Gastrocnemius medialis (tissue), 4 donors: ENCODE data around the gene KRT10. TPM values are rescaled to one million over a fixed set of nuclear protein-coding genes. Genes with fewer than 3 reads are reported as not detected.

Source experiments
- ATAC-seq, 2 donors: fragments of 150-250 bp; one replicate each; pipeline ENCODE4 v1.9.1; 2016
- DNase-seq, 2 donors: peaks; one replicate each; pipeline ENCODE4 v3.0.0-alpha.2; 2019
- H3K27ac ChIP-seq, 4 donors: fragments of 200-600 bp; sonication (generic); 1 replicate in 1 of 4; 2 replicates in 3 of 4; pipeline ENCODE4 v1.5.1; 2016 to 2018; ENCODE audit warnings: mild to moderate bottlenecking in 2 of 4, moderate library complexity in 1 of 4
- H3K27me3 ChIP-seq, 3 donors: fragments of 200-600 bp; sonication (generic) in 2 of 3; 1 replicate in 1 of 3; 2 replicates in 2 of 3; pipeline versions ENCODE4 v1.5.1 to v1.6.0; 2016 to 2019; ENCODE audit warnings: mild to moderate bottlenecking in 1 of 3, moderate library complexity in 1 of 3
- H3K36me3 ChIP-seq, 2 donors: fragments of 200-600 bp; sonication (generic) in 1 of 2; one replicate each; pipeline ENCODE4 v1.5.1; 2017 to 2018
- H3K4me1 ChIP-seq, 2 donors: fragments of 200-600 bp; sonication (generic) in 1 of 2; one replicate each; pipeline ENCODE4 v1.5.1; 2016 to 2017; ENCODE audit warnings: mild to moderate bottlenecking in 2 of 2
- H3K4me3 ChIP-seq, 4 donors: fragments of 200-600 bp; sonication (generic) in 3 of 4; 1 replicate in 1 of 4; 2 replicates in 3 of 4; pipeline ENCODE4 v1.5.1; 2016 to 2019; ENCODE audit warnings: mild to moderate bottlenecking in 2 of 4
- H3K9me3 ChIP-seq, 3 donors: fragments of 200-600 bp; sonication (generic) in 2 of 3; 1 replicate in 1 of 3; 2 replicates in 2 of 3; pipeline ENCODE4 v1.5.1; 2016 to 2019
- POLR2A ChIP-seq, 2 donors: fragments of 450-650 bp; IDR thresholded peaks; one replicate each; pipeline ENCODE4 v1.6.1; 2017; ENCODE audit warnings: antibody characterized with exemption in 2 of 2, mild to moderate bottlenecking in 2 of 2, moderate library complexity in 2 of 2
- in situ Hi-C, 4 donors: fragments of 200-750 bp; cut with MboI; loops; one replicate each; pipeline versions ENCODE4 v1.15.0 to v1.8.0; 2017; ENCODE audit warnings: low sequenced_read_pairs in 4 of 4
- intact Hi-C: fragments of 100-400 bp; cut with DNase I; formaldehyde crosslinking; loops from one replicate; pipeline ENCODE4 v1.15.1; 2023; ENCODE audit warnings: low total_unique reads
- total RNA-seq, 4 donors: library from RNA; depleted of rRNA; stranded (reverse); fragments of >200 nt; gene quantifications; one replicate each; pipeline versions ENCODE4 v1.1.0 to v1.2.3, GENCODE V29; 2016
- TF ChIP-seq, protein P1 (sequence below), 5 experiments: fragments of 450-650 bp in 3 of 5; fragments of 200-600 bp in 2 of 5; sonication (generic) in 2 of 5; IDR thresholded peaks in 4 of 5; conservative IDR thresholded peaks in 1 of 5; 1 replicate in 4 of 5; 2 replicates in 1 of 5; pipeline ENCODE4 v1.5.1; 2016 to 2019; ENCODE audit warnings: antibody characterized with exemption in 5 of 5, mild to moderate bottlenecking in 3 of 5, moderate library complexity in 3 of 5

Gene KRT10
- total RNA-seq, 4 donors from 2014 or later, result 0.20 to 21.9 (median 9.4) TPM

- TF ChIP-seq POLR2A (IDR thresholded peaks at IDR 0.05), result no peak
- TF ChIP-seq, protein P1, sequence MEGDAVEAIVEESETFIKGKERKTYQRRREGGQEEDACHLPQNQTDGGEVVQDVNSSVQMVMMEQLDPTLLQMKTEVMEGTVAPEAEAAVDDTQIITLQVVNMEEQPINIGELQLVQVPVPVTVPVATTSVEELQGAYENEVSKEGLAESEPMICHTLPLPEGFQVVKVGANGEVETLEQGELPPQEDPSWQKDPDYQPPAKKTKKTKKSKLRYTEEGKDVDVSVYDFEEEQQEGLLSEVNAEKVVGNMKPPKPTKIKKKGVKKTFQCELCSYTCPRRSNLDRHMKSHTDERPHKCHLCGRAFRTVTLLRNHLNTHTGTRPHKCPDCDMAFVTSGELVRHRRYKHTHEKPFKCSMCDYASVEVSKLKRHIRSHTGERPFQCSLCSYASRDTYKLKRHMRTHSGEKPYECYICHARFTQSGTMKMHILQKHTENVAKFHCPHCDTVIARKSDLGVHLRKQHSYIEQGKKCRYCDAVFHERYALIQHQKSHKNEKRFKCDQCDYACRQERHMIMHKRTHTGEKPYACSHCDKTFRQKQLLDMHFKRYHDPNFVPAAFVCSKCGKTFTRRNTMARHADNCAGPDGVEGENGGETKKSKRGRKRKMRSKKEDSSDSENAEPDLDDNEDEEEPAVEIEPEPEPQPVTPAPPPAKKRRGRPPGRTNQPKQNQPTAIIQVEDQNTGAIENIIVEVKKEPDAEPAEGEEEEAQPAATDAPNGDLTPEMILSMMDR (IDR thresholded peaks at IDR 0.05 in 4 of 5, conservative IDR thresholded peaks at IDR 0.05 in 1 of 5), result no peak
- Histone ChIP-seq H3K36me3 (no peaks in the 10 kb centered on the region), H3K4me3 (no peak overlapping the region), H3K27ac (no peak overlapping the region), H3K9me3 (no peaks in the 10 kb centered on the region), H3K4me1 (no peaks in the 10 kb centered on the region), H3K27me3 (no peaks in the 10 kb centered on the region)
- no peak for DNase-seq
- intact Hi-C loops, result no loop called here
- no peak for ATAC-seq
- in situ Hi-C loops, result no loop called here
Observed at GRCh38 chr17:40830085-40830776, 7.8 kb upstream of the KRT10 start.

GRCh38 chr17:40828454-40829044, 6.1 kb upstream of the KRT10 start:
- TF ChIP-seq, protein P1 (IDR thresholded peaks at IDR 0.05 in 4 of 5, conservative IDR thresholded peaks at IDR 0.05 in 1 of 5), result no peak
- no peak for TF ChIP-seq POLR2A (IDR thresholded peaks at IDR 0.05)
- no peak for DNase-seq
- ATAC-seq, result peak in 1 of 2 donors; percentile 36
- H3K9me3 ChIP-seq, result no peaks in the 10 kb centered on the region
- intact Hi-C loops, result no loop called here
- no peak overlapping the region for H3K4me3 ChIP-seq
- no peaks in the 10 kb centered on the region for H3K4me1 ChIP-seq
- peak overlapping the region; percentile 35 to 66 (median 50) for H3K27ac ChIP-seq
- H3K27me3 ChIP-seq, result no peaks in the 10 kb centered on the region
- in situ Hi-C loops, result no loop called here
- H3K36me3 ChIP-seq, result no peaks in the 10 kb centered on the region

- no peak overlapping the region for H3K4me3 ChIP-seq
- no peaks in the 10 kb centered on the region for H3K27me3 ChIP-seq
- no peaks in the 10 kb centered on the region for H3K36me3 ChIP-seq
- TF ChIP-seq, protein P1 (IDR thresholded peaks at IDR 0.05 in 4 of 5, conservative IDR thresholded peaks at IDR 0.05 in 1 of 5), result no peak
- no peak for TF ChIP-seq POLR2A (IDR thresholded peaks at IDR 0.05)
- no peaks in the 10 kb centered on the region for H3K9me3 ChIP-seq
- in situ Hi-C loops (no loop called here), intact Hi-C loops (no loop called here)
- DNase-seq (no peak), ATAC-seq (no peak)
- H3K4me1 ChIP-seq, result no peaks in the 10 kb centered on the region
- peak overlapping the region; percentile 35 to 66 (median 50) for H3K27ac ChIP-seq
Observed at GRCh38 chr17:40827746-40828453, 5.5 kb upstream of the KRT10 start.

DNA sequence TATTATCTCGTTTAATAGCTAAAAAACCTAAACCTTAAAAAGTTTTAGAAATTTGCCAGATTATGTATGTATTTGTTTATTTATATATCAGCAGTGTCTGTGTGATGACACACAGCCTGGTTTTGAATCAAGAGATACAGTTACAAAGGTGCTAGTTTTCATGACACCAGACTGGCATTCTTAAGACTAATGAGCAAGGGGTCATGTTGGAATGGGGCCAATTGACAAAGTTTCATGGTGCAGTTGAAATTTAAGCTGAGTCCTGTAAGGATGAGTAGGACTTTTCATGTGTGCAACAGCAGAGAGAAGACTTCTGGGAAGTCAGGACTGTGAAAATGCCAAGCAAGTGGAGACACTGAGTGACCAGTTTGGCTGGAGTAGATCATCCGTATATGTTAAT, 3.2 kb upstream of the KRT10 start:
- DNase-seq (no peak), ATAC-seq (no peak)
- Histone ChIP-seq H3K4me3 (no peak overlapping the region), H3K27ac (no peak overlapping the region), H3K36me3 (no peaks in the 10 kb centered on the region), H3K4me1 (no peaks in the 10 kb centered on the region), H3K27me3 (no peaks in the 10 kb centered on the region), H3K9me3 (no peaks in the 10 kb centered on the region)
- TF ChIP-seq, protein P1 (IDR thresholded peaks at IDR 0.05 in 4 of 5, conservative IDR thresholded peaks at IDR 0.05 in 1 of 5), result no peak
- no peak for TF ChIP-seq POLR2A (IDR thresholded peaks at IDR 0.05)
- intact Hi-C loops (no loop called here), in situ Hi-C loops (no loop called here)
